HCT116 (cell line): Measurements from ENCODE around the gene CDK18. TPM values are rescaled to one million over a fixed set of nuclear protein-coding genes. Genes with fewer than 3 reads are reported as not detected.

Source experiments
- ATAC-seq: fragments of 200-7000 bp; cut with Tn5 transposase; 2 replicates; pipeline ENCODE4 v1.9.1; 2020; ENCODE audit warnings: mild to moderate bottlenecking, moderate library complexity
- BruUV-seq: library from RNA; stranded (reverse); fragments of 400-500 nt; replicated peaks from 2 replicates; lab custom pipeline; 2021; lab: Mats Ljungman, UMichigan
- CTCF ChIA-PET: fragments of 300-600 bp; sonication (Branson Sonifier 250); formaldehyde crosslinking; loops from one replicate; lab custom pipeline; 2021; ENCODE audit warnings: antibody characterized with exemption; lab: Charles Lee
- POLR2A ChIA-PET: fragments of 300-600, 350-600 bp; sonication (Branson Sonifier 250); formaldehyde crosslinking; loops from one replicate; lab custom pipeline; 2021; ENCODE audit warnings: antibody characterized with exemption; lab: Charles Lee
- RAD21 ChIA-PET, 2 experiments: fragments of 300-600 bp; sonication (Branson Sonifier 250); formaldehyde crosslinking; loops; one replicate each; lab custom pipeline; 2023; ENCODE audit warnings: low total read pairs in 2 of 2; ENCODE audit not compliant: uncharacterized antibody in 2 of 2, unreplicated experiment in 2 of 2, low non-redundant PET in 1 of 2; lab: Charles Lee
- DNase-seq: peaks from one replicate; pipeline ENCODE4 v3.0.0-alpha.2; 2010; ENCODE audit warnings: low read depth, low spot score
- H2AFZ ChIP-seq: fragments of 200-600 bp; shearing (Covaris generic), sonication (generic); 2 replicates; pipeline ENCODE4 v1.6.1; 2017; ENCODE audit warnings: low read depth, mixed run types, mixed read lengths, antibody characterized with exemption, low read length; ENCODE audit not compliant: poor library complexity, severe bottlenecking
- H3K27ac ChIP-seq: 2 replicates; pipeline ENCODE4 v1.5.1; 2012; ENCODE audit warnings: low read depth, low read length
- H3K27me3 ChIP-seq: fragments of 200-600 bp; sonication (generic); 2 replicates; pipeline ENCODE4 v1.6.1; 2016; ENCODE audit warnings: mixed run types, low read length, mixed read lengths; ENCODE audit not compliant: insufficient read depth
- H3K36me3 ChIP-seq, 2 experiments: fragments of 200-500 bp in 1 of 2; fragments of 200-600 bp in 1 of 2; sonication (Bioruptor generic) in 1 of 2; sonication (generic) in 1 of 2; 2 replicates each; pipeline versions ENCODE4 v1.5.1 to v1.6.1; 2014 to 2016; ENCODE audit warnings: low read length in 2 of 2, inconsistent platforms in 1 of 2, mixed read lengths in 1 of 2, mixed run types in 1 of 2; ENCODE audit not compliant: insufficient read depth in 2 of 2, control insufficient read depth in 1 of 2
- H3K4me1 ChIP-seq, 2 experiments: fragments of 200-600 bp in 1 of 2; sonication (generic) in 1 of 2; 2 replicates each; pipeline versions ENCODE4 v1.5.1 to v1.6.1; 2012 to 2017; ENCODE audit warnings: low read length in 2 of 2, inconsistent platforms in 1 of 2, mild to moderate bottlenecking in 1 of 2, mixed read lengths in 1 of 2, mixed run types in 1 of 2, moderate library complexity in 1 of 2; ENCODE audit not compliant: insufficient read depth in 2 of 2, control insufficient read depth in 1 of 2
- H3K4me2 ChIP-seq: fragments of 200-600 bp; sonication (generic); 2 replicates; pipeline ENCODE4 v1.6.1; 2017; ENCODE audit warnings: mixed run types, low read length, mixed read lengths
- H3K4me3 ChIP-seq, 2 experiments: fragments of 200-600 bp in 1 of 2; sonication (generic) in 1 of 2; replicated peaks in 1 of 2; 2 replicates each; pipeline ENCODE4 v1.5.1; 2011 to 2016; ENCODE audit warnings: low read length in 2 of 2, control low read depth in 1 of 2, low read depth in 1 of 2, mild to moderate bottlenecking in 1 of 2, mixed read lengths in 1 of 2, mixed run types in 1 of 2
- H3K79me2 ChIP-seq: fragments of 200-600 bp; sonication (generic); 2 replicates; pipeline ENCODE4 v1.6.1; 2017; ENCODE audit warnings: mild to moderate bottlenecking, mixed run types, low read length, moderate library complexity, mixed read lengths; ENCODE audit not compliant: insufficient read depth
- H3K9ac ChIP-seq: fragments of 200-600 bp; sonication (generic); 2 replicates; pipeline ENCODE4 v1.6.1; 2016; ENCODE audit warnings: low read length, mixed read lengths
- H3K9me2 ChIP-seq: fragments of 200-600 bp; sonication (generic), shearing (Covaris generic); 2 replicates; pipeline ENCODE4 v1.6.1; 2017; ENCODE audit warnings: mixed run types, mild to moderate bottlenecking, moderate library complexity; ENCODE audit not compliant: insufficient read depth
- H3K9me3 ChIP-seq, 2 experiments: fragments of 200-500 bp in 1 of 2; fragments of 200-600 bp in 1 of 2; sonication (Bioruptor generic) in 1 of 2; sonication (generic) in 1 of 2; 2 replicates each; pipeline ENCODE4 v1.6.1; 2014 to 2017; ENCODE audit warnings: low read length in 2 of 2, mixed read lengths in 2 of 2, inconsistent platforms in 1 of 2, low read depth in 1 of 2, mild to moderate bottlenecking in 1 of 2, mixed run types in 1 of 2, moderate library complexity in 1 of 2; ENCODE audit not compliant: control insufficient read depth in 1 of 2, insufficient read depth in 1 of 2
- H4K20me1 ChIP-seq: fragments of 200-600 bp; sonication (generic), shearing (Covaris generic); 2 replicates; pipeline ENCODE4 v1.6.1; 2017; ENCODE audit warnings: mixed run types, mild to moderate bottlenecking, moderate library complexity; ENCODE audit not compliant: insufficient read depth
- ATF3 ChIP-seq: IDR thresholded peaks from 2 replicates; pipeline ENCODE4 v1.6.1; 2012
- CBX3 ChIP-seq: IDR thresholded peaks from 2 replicates; pipeline ENCODE4 v1.6.1; 2012; ENCODE audit warnings: low read depth
- CEBPB ChIP-seq: IDR thresholded peaks from 2 replicates; pipeline ENCODE4 v1.6.1; 2012; ENCODE audit warnings: low read depth
- CTCF ChIP-seq, 3 experiments: fragments of 200-600 bp in 1 of 3; sonication (generic) in 1 of 3; IDR thresholded peaks in 2 of 3; conservative IDR thresholded peaks in 1 of 3; 2 replicates each; pipeline ENCODE4 v1.5.1; 2012 to 2017; ENCODE audit warnings: low read depth in 2 of 3, low read length in 2 of 3, antibody characterized with exemption in 1 of 3, borderline replicate concordance in 1 of 3, control low read depth in 1 of 3, mild to moderate bottlenecking in 1 of 3, mixed read lengths in 1 of 3, mixed run types in 1 of 3, moderate library complexity in 1 of 3; ENCODE audit not compliant: insufficient read depth in 1 of 3
- EZH2phosphoT487 ChIP-seq: fragments of 200-600 bp; IDR thresholded peaks from 2 replicates; pipeline ENCODE4 v1.6.1; 2018; ENCODE audit warnings: antibody characterized with exemption, borderline replicate concordance
- FOSL1 ChIP-seq: IDR thresholded peaks from 2 replicates; pipeline ENCODE4 v1.6.1; 2012; ENCODE audit warnings: low read depth
- MAX ChIP-seq: IDR thresholded peaks from 2 replicates; pipeline ENCODE4 v1.6.1; 2012
- POLR2A ChIP-seq: IDR thresholded peaks from 2 replicates; pipeline ENCODE4 v1.7.0; 2011; ENCODE audit warnings: borderline replicate concordance; ENCODE audit not compliant: insufficient read depth, insufficient read length; ENCODE audit errors: extremely low read depth
- POLR2AphosphoS5 ChIP-seq: IDR thresholded peaks from 2 replicates; pipeline ENCODE4 v1.6.1; 2011; ENCODE audit warnings: mild to moderate bottlenecking, low read depth, low read length, moderate library complexity
- RAD21 ChIP-seq: IDR thresholded peaks from 2 replicates; pipeline ENCODE4 v1.6.1; 2012; ENCODE audit warnings: low read depth, mild to moderate bottlenecking
- REST ChIP-seq: IDR thresholded peaks from 2 replicates; pipeline ENCODE4 v1.6.1; 2012; ENCODE audit warnings: low read depth
- SIN3A ChIP-seq: IDR thresholded peaks from 2 replicates; pipeline ENCODE4 v1.6.1; 2012; ENCODE audit warnings: low read depth
- SP1 ChIP-seq: IDR thresholded peaks from 2 replicates; pipeline ENCODE4 v1.6.1; 2012; ENCODE audit warnings: low read depth
- SRF ChIP-seq: IDR thresholded peaks from 2 replicates; pipeline ENCODE4 v1.6.1; 2012; ENCODE audit warnings: low read depth
- ZFX ChIP-seq: fragments of 450-650 bp; IDR thresholded peaks from 2 replicates; pipeline ENCODE4 v1.6.1; 2017
- ZNF274 ChIP-seq: fragments of 200-500 bp; sonication (Bioruptor generic); IDR thresholded peaks from 2 replicates; pipeline ENCODE4 v1.6.1; 2014; ENCODE audit warnings: mild to moderate bottlenecking, low read depth, low read length, inconsistent platforms
- intact Hi-C: fragments of 100-400 bp; cut with micrococcal nuclease; formaldehyde crosslinking; loops from 2 replicates; pipeline ENCODE4 v1.10.0; 2022
- total RNA-seq: library from RNA; stranded (reverse); gene quantifications from one replicate; pipeline ENCODE4 v1.2.1, GENCODE V29; 2021; ENCODE audit not compliant: unreplicated experiment

The CDK18 gene
- total RNA-seq, 1 experiment from 2014 or later = 32.0 TPM

- POLR2A ChIA-PET = no interaction called here
- H3K9me3 ChIP-seq = no peaks in the 10 kb centered on the region
- CTCF ChIA-PET = interaction anchor here (0.6 to 1.1 kb wide), 4 partner anchors 11 to 178 kb away, joined by 3 to 4 read pairs (median 3); no protein-coding TSS in a partner anchor
- H3K79me2 ChIP-seq = no peaks in the 10 kb centered on the region
- H3K9ac ChIP-seq = no peak overlapping the region
- H3K4me2 ChIP-seq = no peak overlapping the region
- no peaks in the 10 kb centered on the region for H4K20me1 ChIP-seq
- intact Hi-C loops = no loop called here
- H3K27ac ChIP-seq = no peak overlapping the region
- H3K4me1 ChIP-seq = peaks cover 4 to 16% of the 10 kb centered on the region in 2 experiments; a peak in 3 of 4 replicates
- RAD21 ChIA-PET = no interaction called here
- TF ChIP-seq SRF = no peak
- no peak for TF ChIP-seq REST
- TF ChIP-seq SP1 = no peak
- TF ChIP-seq CTCF (IDR thresholded peaks at IDR 0.05 in 2 of 3, conservative IDR thresholded peaks at IDR 0.05 in 1 of 3; ENCODE audit: borderline replicate concordance in 1 of 3, insufficient read depth in 1 of 3, low read depth in 2 of 3, low read length in 2 of 3) = no peak
- no peak for TF ChIP-seq POLR2AphosphoS5
- no peak for TF ChIP-seq MAX
- TF ChIP-seq POLR2A = no peak
- TF ChIP-seq FOSL1 = no peak
- TF ChIP-seq EZH2phosphoT487 = no peak
- no peak for TF ChIP-seq CBX3
- TF ChIP-seq RAD21 = no peak
- no peak for TF ChIP-seq ATF3
- no peak for TF ChIP-seq ZFX
- TF ChIP-seq SIN3A = no peak
- TF ChIP-seq CEBPB = no peak
- TF ChIP-seq ZNF274 = no peak
- TF ChIP-seq, all 23 proteins: peak for 0
- no TSS peak for BruUV-seq
- DNase-seq = no peak
- H2AFZ ChIP-seq = no peak overlapping the region
- no peaks in the 10 kb centered on the region for H3K27me3 ChIP-seq
- H3K4me3 ChIP-seq = no peak overlapping the region
- ATAC-seq = no peak
- H3K36me3 ChIP-seq = no peaks in the 10 kb centered on the region
- no peaks in the 10 kb centered on the region for H3K9me2 ChIP-seq
Observed at GRCh38 chr1:205533748-205534443, 29.4 kb downstream of the CDK18 start.
